Measurements from ENCODE around the gene SLC6A5.

The SLC6A5 gene

GRCh38 chr11:20558741-20559140 is 40.7 kb upstream of the SLC6A5 start:
- peaks cover 6% of the 10 kb centered on the region; the same call in 1 of the 2 replicates for H3K27me3 ChIP-seq (ENCODE audit: low read depth, low read length)
- no peak overlapping the region for H2AFZ ChIP-seq (ENCODE audit: low read depth, low read length)
- no peaks in the 10 kb centered on the region for H3K9me3 ChIP-seq (ENCODE audit: insufficient read depth, low read length)
- H3K9ac ChIP-seq (ENCODE audit: low read length): no peak overlapping the region
- no peaks in the 10 kb centered on the region for H3K4me1 ChIP-seq (ENCODE audit: low read length)
- no peak overlapping the region for H3K4me2 ChIP-seq (ENCODE audit: low read length)
- no peaks in the 10 kb centered on the region for H3K36me3 ChIP-seq (replicated peaks; ENCODE audit: low read depth, low read length)
- H3K4me3 ChIP-seq (ENCODE audit: low read length): no peak overlapping the region
- no peaks in the 10 kb centered on the region for H3K79me2 ChIP-seq (ENCODE audit: low read length)
- H4K20me1 ChIP-seq (ENCODE audit: insufficient read depth, low read length): no peaks in the 10 kb centered on the region
- TF ChIP-seq CTCF (IDR thresholded peaks at IDR 0.05; ENCODE audit: low read depth, low read length): no peak
- no peak for TF ChIP-seq EZH2phosphoT487 (IDR thresholded peaks at IDR 0.05; ENCODE audit: low read depth)
- H3K27ac ChIP-seq (ENCODE audit: low read length): no peak overlapping the region

GRCh38 chr11:20559523-20560300 is 39.7 kb upstream of the SLC6A5 start:
- Histone ChIP-seq H3K79me2 (ENCODE audit: low read length) (no peaks in the 10 kb centered on the region), H3K4me2 (ENCODE audit: low read length) (no peak overlapping the region)
- no peak for TF ChIP-seq CTCF (IDR thresholded peaks at IDR 0.05; ENCODE audit: low read depth, low read length)
- TF ChIP-seq EZH2phosphoT487 (IDR thresholded peaks at IDR 0.05; ENCODE audit: low read depth): no peak

GRCh38 chr11:20561915-20562314 is 37.5 kb upstream of the SLC6A5 start:
- Histone ChIP-seq H4K20me1 (ENCODE audit: insufficient read depth, low read length) (no peaks in the 10 kb centered on the region), H3K27ac (ENCODE audit: low read length) (no peak overlapping the region), H3K27me3 (ENCODE audit: low read depth, low read length) (peaks cover 6% of the 10 kb centered on the region; the same call in 1 of the 2 replicates), H3K4me1 (ENCODE audit: low read length) (no peaks in the 10 kb centered on the region), H3K4me3 (ENCODE audit: low read length) (no peak overlapping the region), H2AFZ (ENCODE audit: low read depth, low read length) (no peak overlapping the region), H3K4me2 (ENCODE audit: low read length) (no peak overlapping the region), H3K36me3 (replicated peaks; ENCODE audit: low read depth, low read length) (no peaks in the 10 kb centered on the region), H3K79me2 (ENCODE audit: low read length) (no peaks in the 10 kb centered on the region), H3K9ac (ENCODE audit: low read length) (no peak overlapping the region), H3K9me3 (ENCODE audit: insufficient read depth, low read length) (no peaks in the 10 kb centered on the region)
- TF ChIP-seq EZH2phosphoT487 (IDR thresholded peaks at IDR 0.05; ENCODE audit: low read depth) (no peak), CTCF (IDR thresholded peaks at IDR 0.05; ENCODE audit: low read depth, low read length) (no peak)

More at GRCh38 chr11:20559523-20560300, 39.7 kb upstream of the SLC6A5 start:
- H3K27me3 ChIP-seq (ENCODE audit: low read depth, low read length): peaks cover 6% of the 10 kb centered on the region; the same call in 1 of the 2 replicates
- no peak overlapping the region for H3K9ac ChIP-seq (ENCODE audit: low read length)
- no peak overlapping the region for H2AFZ ChIP-seq (ENCODE audit: low read depth, low read length)
- no peak overlapping the region for H3K27ac ChIP-seq (ENCODE audit: low read length)
- H3K4me1 ChIP-seq (ENCODE audit: low read length): no peaks in the 10 kb centered on the region
- no peaks in the 10 kb centered on the region for H3K9me3 ChIP-seq (ENCODE audit: insufficient read depth, low read length)
- H4K20me1 ChIP-seq (ENCODE audit: insufficient read depth, low read length): no peaks in the 10 kb centered on the region
- no peak overlapping the region for H3K4me3 ChIP-seq (ENCODE audit: low read length)
- no peaks in the 10 kb centered on the region for H3K36me3 ChIP-seq (replicated peaks; ENCODE audit: low read depth, low read length)

GRCh38 chr11:20563866-20564265 is 35.5 kb upstream of the SLC6A5 start:
- Histone ChIP-seq H3K4me2 (ENCODE audit: low read length) (no peak overlapping the region), H3K4me3 (ENCODE audit: low read length) (no peak overlapping the region), H4K20me1 (ENCODE audit: insufficient read depth, low read length) (no peaks in the 10 kb centered on the region), H3K4me1 (ENCODE audit: low read length) (no peaks in the 10 kb centered on the region), H3K9me3 (ENCODE audit: insufficient read depth, low read length) (no peaks in the 10 kb centered on the region), H3K36me3 (replicated peaks; ENCODE audit: low read depth, low read length) (no peaks in the 10 kb centered on the region), H3K79me2 (ENCODE audit: low read length) (no peaks in the 10 kb centered on the region), H2AFZ (ENCODE audit: low read depth, low read length) (no peak overlapping the region), H3K9ac (ENCODE audit: low read length) (no peak overlapping the region), H3K27me3 (ENCODE audit: low read depth, low read length) (peaks cover 6% of the 10 kb centered on the region; the same call in 1 of the 2 replicates), H3K27ac (ENCODE audit: low read length) (no peak overlapping the region)
- TF ChIP-seq EZH2phosphoT487 (IDR thresholded peaks at IDR 0.05; ENCODE audit: low read depth): no peak
- no peak for TF ChIP-seq CTCF (IDR thresholded peaks at IDR 0.05; ENCODE audit: low read depth, low read length)

Data from OCI-LY3 (cell line).